Right renal pelvis (tissue), 4 donors: Measurements from ENCODE around the gene CCDC183. TPM values are rescaled to one million over a fixed set of nuclear protein-coding genes. Genes with fewer than 3 reads are reported as not detected.
"Not testable (repeated sequence)": the region's sequence is repeated elsewhere in the genome, so short reads cannot be mapped to it uniquely, and the experiment has no call there.

Experiments
- DNase-seq, 4 donors: peaks; one replicate each; pipeline ENCODE4 v3.0.0-alpha.2; 2013; ENCODE audit warnings: low read depth in 4 of 4, low spot score in 3 of 4, missing footprints in 1 of 4
- polyA plus RNA-seq, 4 donors: library from polyadenylated mRNA; unstranded; fragments of 120-200 nt; gene quantifications; one replicate each; pipeline ENCODE4 v1.2.1, GENCODE V29; 2013; ENCODE audit not compliant: insufficient read length in 4 of 4

CCDC183 gene
- polyA plus RNA-seq, 4 donors, result 4.8 to 6.2 (median 5.2) TPM

DNA sequence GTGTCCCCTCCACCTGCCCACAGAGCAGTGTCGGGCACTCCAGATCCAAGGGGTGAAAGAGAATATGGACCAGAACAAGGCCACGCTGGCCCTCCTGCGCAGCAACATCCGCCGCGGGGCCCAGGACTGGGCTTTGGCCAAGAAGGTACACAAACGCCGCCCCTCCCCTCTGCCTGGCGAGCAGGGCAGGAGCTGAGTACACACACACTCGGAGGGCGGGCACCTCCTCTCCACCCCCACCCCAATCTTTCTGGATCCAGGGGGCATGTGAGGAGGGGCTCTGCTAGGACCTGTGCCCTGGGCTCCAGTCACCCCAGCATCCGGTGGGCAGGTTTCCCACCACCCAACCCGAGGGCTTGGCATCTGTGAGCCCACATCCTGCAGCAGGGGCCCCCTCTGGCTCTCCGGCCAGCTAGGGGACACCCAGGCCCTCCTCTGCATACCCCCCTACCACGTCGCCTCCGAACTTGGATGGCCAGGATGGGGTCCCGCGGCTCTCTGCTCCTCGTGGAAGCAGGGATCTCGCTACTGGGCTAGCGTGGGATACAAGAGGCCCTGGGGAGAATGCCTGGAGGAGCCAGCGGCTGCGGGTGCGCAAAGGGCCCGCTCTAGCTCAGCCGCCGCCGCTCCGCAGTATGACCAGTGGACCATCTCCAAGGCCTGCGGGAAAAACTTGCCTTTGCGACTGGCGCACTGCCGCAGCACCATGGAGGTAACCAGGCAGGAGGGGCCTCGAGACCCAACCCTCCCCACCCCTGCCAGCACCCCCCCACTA, 3.1 kb downstream of the CCDC183 start:
- no peak for DNase-seq

DNA sequence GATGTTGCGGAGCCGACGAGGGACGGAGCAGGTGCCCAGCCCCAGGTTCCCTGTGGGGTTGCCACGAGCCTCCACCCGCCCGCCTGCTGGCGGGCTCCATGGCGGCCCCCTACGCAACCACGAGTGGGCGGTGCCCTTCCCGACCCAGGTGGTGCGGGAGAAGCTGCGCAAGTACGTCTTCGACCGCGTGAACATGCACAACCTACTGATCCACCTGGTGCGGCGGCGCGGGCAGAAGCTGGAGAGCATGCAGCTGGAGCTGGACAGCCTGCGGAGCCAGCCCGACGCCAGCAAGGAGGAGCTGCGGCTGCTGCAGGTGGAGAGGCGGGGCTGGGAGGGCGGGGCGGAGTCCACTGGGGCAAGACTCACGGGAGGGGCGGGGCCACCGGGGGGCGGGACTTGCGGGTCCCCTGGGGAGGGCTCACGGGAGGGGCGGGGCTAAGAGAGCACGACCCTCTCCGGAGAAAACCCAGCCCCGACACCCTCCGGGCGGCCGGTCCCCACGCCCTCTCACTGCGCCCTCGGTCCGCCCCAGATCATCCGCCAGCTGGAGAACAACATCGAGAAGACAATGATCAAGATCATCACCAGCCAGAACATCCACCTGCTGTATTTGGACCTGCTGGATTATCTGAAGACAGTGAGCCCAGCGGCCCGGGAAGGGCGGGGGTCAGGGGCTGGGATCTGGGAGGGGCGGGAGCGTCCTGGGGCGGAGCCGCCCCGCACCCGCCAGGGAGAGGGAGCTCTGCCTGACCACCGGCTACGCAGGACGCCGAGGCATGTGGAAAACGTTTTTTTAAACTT, 3.9 kb downstream of the CCDC183 start:
- DNase-seq, result peak in 3 of 4 donors; percentile 74 to 80 (median 80)

- no peak for DNase-seq
Observed at GRCh38 chr9:136802321-136802720, 6.2 kb downstream of the CCDC183 start.

DNA sequence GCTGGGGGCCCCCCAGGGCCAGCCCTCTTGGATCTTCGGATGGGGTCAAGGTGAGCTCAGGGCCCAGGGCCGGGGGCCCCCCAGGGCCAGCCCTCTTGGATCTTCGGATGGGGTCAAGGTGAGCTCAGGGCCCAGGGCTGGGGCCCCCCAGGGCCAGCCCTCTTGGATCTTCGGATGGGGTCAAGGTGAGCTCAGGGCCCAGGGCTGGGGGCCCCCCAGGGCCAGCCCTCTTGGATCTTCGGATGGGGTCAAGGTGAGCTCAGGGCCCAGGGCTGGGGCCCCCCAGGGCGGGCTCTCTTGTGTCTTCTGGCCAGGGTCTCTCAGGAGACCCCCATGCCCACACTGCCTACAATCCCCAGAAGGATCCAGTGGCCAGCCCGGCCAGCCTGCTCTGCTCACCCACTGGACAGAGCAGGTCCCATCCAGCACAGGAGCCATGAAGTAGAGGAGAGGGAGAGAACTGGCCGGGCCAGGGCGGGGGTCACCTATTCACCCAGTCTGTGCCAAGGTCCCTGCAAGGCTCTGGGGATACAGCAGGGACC, 6.9 kb downstream of the CCDC183 start:
- not testable (repeated sequence) for DNase-seq

GRCh38 chr9:136803551-136804508, 7.7 kb downstream of the CCDC183 start:
- no peak for DNase-seq

GRCh38 chr9:136804509-136805206, 8.5 kb downstream of the CCDC183 start:
- no peak for DNase-seq

DNA sequence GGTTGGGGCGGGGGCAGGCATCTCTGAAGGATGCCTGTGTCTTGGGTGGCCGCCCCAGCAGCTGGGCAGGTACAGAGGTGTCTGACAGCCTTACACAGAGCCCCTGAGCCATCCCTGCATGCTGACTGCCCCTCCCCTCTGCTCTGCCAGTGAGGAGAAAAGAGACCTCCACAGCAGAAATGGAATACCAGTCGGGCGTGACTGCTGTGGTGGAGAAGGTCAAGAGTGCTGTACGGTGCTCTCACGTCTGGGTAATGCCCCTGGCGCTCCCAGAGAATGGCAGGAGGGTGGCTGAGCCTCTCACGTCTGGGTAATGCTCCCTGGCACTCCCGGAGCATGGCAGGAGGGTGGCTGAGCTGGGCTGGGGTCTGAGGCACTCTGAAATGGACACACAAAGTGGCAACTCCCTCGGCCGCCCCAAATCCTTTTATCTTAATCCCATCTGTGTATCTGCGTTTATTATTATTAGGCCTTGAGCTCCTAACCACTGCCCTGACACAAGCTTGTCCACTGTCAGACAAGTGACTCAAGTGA, 9.1 kb downstream of the CCDC183 start:
- DNase-seq, result no peak

DNA sequence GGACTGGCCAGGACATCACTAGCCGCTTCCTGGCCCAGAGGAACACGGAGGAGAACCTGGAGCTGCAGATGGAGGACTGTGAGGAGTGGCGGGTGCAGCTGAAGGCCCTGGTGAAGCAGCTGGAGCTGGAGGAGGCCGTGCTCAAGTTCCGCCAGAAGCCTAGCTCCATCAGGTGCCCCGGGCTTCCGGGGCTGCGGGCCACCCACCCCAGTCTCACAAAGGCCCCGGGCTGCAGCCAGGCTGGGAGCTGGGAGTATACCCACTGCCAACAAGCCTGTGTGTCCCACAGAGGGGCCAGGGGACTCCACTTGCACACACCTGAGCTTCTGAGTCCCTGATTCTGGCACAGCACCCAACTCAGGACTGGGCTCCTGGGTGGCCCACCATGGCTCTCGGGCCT, 9.9 kb downstream of the CCDC183 start:
- DNase-seq, result no peak

DNA sequence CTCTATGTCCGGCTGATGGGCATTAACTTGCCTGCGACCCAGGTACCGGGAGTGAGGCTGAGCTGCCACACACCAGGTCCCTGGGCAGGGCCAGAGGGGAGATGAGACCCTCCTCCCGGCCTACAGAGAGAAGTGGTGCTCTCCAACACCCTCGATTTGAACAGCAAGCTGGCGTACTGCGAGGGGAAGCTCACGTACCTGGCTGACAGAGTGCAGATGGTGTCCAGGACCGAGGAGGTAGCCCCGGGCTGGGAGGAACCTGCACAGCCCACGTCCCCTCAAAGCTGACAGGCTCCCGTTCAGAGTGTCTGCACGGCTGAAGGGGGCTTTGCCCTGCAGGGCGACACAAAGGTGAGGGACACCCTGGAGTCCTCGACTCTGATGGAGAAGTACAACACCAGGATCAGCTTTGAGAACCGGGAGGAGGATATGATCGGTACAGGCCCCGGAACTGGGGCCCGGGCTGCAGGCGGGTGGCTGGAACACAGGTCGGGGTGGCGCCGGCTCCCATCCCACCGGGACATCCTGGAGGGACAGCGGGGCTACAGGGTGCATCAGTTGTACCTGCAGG, 10.6 kb downstream of the CCDC183 start:
- DNase-seq, result no peak

DNA sequence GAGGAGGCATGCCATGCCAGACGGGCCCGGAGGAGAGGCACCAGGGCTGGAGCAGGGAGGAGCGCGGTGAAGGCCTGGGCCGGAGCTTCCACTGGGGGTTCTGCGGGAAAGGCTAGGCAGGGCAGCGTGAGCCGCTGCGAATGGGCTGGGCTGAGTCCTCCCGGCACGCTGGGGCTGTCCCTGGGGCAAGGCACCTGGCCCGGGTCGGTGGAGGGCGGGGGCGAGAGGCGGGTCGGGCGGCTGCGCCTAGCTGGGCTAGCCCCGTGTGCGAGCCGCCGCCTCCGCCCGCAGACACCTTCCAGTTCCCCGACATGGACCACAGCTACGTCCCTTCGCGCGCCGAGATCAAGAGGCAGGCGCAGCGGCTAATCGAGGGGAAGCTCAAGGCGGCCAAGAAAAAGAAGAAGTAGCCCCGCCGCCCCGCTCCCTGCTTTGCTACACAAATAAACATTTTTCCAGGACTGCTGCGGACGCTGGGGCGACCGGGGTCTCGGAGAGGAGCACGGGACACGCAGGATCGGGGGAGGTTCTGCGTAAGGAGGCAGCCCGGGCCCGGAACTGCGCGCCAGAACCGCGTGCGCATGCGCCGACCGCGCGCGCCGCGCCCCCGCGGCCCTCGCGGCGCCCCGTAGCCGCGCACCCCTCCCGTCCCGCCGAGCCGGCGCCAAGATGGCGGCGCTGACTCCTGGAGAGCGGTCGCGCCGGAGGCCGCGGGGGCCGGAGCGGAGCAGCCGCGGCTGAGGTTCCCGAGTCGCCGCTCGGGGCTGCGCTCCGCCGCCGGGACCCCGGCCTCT, 11.3 kb downstream of the CCDC183 start, which contains the start of gene RABL6:
Gene RABL6 (plus strand): TSS at position 668 of the 794 bp plus-strand sequence. CDS start 249 bp downstream, outside the sequence.
- DNase-seq, result no peak

- DNase-seq, result no peak
Observed at GRCh38 chr9:136808075-136808805, 12.1 kb downstream of the CCDC183 start.

GRCh38 chr9:136808806-136809158, 12.6 kb downstream of the CCDC183 start:
- DNase-seq, result no peak

DNA sequence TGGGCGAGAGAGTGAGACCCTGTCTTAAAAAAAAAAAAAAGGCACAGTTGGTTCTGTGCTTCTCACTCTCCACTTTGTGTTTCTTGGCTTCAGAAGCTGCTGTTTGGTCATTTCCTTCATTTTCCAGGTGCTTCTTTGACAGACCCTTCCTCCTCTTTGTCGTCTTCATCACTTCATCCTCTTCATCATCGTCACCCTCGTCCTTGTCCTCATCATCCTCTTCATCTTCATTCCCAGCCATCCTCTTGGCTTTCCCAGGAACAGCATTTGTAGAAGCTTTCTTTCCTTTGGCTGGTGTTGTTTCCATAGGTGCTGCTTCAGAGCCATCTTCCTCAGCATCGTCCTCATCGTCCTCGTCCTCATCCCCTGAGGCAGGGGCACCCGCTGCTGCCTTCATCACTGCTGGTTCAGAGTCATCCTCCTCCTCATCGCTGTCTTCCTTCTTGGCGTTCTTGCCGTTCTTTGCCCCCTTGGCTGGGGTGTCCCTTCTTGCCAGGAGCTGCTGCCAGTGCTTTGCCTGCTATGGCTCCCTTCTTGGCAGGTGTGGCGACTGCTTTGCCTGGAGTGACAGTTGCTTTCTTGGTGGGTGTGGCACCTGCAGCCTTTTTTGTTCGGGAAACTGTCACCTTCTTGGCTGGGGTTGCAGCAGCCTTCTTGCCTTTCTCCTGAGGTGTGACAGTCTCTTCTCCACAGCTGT, 18.7 kb downstream of the CCDC183 start:
- DNase-seq, result no peak

DNA sequence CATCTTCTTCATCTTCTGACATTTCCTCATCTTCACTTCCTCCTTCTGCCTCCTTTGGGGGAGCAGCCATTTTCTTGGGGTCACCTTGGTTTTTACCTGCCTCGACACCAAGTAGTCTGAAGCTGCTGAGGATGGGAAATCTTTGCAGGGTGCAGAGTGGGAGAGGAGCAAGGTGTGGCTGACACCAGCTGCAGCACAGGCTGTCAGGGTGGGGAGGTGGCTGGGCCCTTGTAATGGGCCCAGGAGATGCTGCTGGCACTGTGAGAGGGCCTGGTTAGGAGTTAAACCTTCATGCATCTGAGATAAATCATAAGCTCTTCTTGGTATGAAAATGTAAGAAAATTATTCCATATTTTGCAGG, 19.3 kb downstream of the CCDC183 start:
- no peak for DNase-seq

DNA sequence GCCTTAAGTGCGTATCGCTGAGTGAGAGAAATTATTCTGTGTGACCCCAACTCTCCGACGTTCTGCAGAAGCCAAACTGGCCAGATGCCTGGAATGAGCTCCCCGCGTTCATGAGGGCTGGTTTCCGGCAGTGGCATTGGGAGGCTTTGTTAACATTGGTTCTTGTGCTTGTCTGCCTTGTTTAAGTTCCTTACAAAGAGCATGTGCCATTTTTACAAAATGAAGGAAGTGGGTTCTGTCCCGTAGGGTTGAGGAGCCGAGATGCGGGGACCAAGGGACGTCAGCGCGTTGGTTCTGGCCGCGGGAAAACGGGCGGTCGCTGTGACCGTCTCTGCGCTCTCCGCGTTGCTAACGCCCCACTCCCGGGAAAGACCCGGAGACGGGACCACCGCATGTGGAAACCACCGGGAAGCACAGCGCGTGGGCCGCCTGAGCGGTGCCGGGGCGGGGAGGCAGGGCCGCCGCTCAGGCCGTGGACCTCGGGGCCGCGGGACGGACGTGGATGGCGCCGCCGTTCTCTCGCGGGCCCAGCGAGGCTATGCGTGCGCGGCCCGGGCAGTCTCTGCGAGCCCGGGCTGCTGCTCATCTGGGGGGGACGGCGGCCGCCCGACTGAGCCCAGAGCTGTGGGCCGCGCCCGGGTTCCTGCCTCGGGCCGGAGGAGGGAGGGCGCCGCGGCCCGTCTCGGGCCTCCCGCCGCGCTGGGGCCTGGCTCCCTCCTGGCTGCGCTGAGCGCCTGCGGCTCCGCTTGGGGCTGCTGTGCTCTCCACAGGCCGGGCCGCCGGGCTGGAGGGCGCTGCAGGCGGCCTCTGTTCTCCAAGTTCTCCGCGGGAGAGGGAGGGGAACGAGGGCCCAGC, 25.1 kb downstream of the CCDC183 start:
- no peak for DNase-seq

DNA sequence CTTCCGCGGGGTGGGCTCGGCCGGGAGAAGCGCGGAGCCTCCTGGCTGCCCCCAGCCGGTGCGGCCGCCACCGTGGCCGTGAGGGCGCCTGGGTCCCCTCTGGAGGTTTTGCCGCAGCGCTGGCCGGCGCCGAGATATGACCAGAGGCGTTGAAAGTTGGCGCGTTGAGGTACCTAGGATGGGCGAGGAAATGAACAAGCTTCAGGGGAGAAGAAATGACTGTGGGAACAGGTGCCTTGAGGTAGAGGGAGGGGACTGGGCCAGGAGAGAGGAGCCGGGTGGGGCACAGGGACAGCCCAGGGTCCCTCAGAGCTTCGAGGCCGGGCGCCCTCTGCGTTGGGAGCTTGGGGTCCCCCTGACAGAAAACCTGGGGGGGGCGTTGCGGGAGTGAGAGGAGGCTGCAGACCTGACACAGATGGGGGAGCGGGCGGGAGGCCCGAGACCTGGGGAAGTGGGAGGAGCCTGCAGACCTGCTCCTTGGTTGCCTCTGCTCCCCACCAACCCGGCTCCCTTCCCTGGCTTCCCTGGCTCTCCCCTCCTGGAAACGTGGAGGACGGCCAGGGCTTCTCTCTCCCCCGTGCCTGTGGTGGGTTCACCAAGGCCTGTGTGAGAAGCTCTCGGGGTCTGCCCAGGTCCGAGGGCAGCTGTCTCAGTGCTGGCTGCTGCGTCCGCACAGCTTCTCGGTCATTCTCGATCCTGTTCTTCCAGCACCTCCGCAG, 25.8 kb downstream of the CCDC183 start:
- DNase-seq, result no peak
